HCT116 (cell line): ENCODE results near the gene R3HDM1. TPM values are rescaled to one million over a fixed set of nuclear protein-coding genes. Genes with fewer than 3 reads are reported as not detected.
"Not testable (repeated sequence)": the region's sequence is repeated elsewhere in the genome, so short reads cannot be mapped to it uniquely, and the experiment has no call there.

ENCODE experiments used
- ATAC-seq: fragments of 200-7000 bp; cut with Tn5 transposase; 2 replicates; pipeline ENCODE4 v1.9.1; 2020; ENCODE audit warnings: mild to moderate bottlenecking, moderate library complexity
- BruUV-seq: library from RNA; stranded (reverse); fragments of 400-500 nt; replicated peaks from 2 replicates; lab custom pipeline; 2021; lab: Mats Ljungman, UMichigan
- CTCF ChIA-PET: fragments of 300-600 bp; sonication (Branson Sonifier 250); formaldehyde crosslinking; loops from one replicate; lab custom pipeline; 2021; ENCODE audit warnings: antibody characterized with exemption; lab: Charles Lee
- POLR2A ChIA-PET: fragments of 300-600, 350-600 bp; sonication (Branson Sonifier 250); formaldehyde crosslinking; loops from one replicate; lab custom pipeline; 2021; ENCODE audit warnings: antibody characterized with exemption; lab: Charles Lee
- RAD21 ChIA-PET, 2 experiments: fragments of 300-600 bp; sonication (Branson Sonifier 250); formaldehyde crosslinking; loops; one replicate each; lab custom pipeline; 2023; ENCODE audit warnings: low total read pairs in 2 of 2; ENCODE audit not compliant: uncharacterized antibody in 2 of 2, unreplicated experiment in 2 of 2, low non-redundant PET in 1 of 2; lab: Charles Lee
- DNase-seq: peaks from one replicate; pipeline ENCODE4 v3.0.0-alpha.2; 2010; ENCODE audit warnings: low read depth, low spot score
- H2AFZ ChIP-seq: fragments of 200-600 bp; shearing (Covaris generic), sonication (generic); 2 replicates; pipeline ENCODE4 v1.6.1; 2017; ENCODE audit warnings: low read depth, mixed run types, mixed read lengths, antibody characterized with exemption, low read length; ENCODE audit not compliant: poor library complexity, severe bottlenecking
- H3K27ac ChIP-seq: 2 replicates; pipeline ENCODE4 v1.5.1; 2012; ENCODE audit warnings: low read depth, low read length
- H3K27me3 ChIP-seq: fragments of 200-600 bp; sonication (generic); 2 replicates; pipeline ENCODE4 v1.6.1; 2016; ENCODE audit warnings: mixed run types, low read length, mixed read lengths; ENCODE audit not compliant: insufficient read depth
- H3K36me3 ChIP-seq, 2 experiments: fragments of 200-500 bp in 1 of 2; fragments of 200-600 bp in 1 of 2; sonication (Bioruptor generic) in 1 of 2; sonication (generic) in 1 of 2; 2 replicates each; pipeline versions ENCODE4 v1.5.1 to v1.6.1; 2014 to 2016; ENCODE audit warnings: low read length in 2 of 2, inconsistent platforms in 1 of 2, mixed read lengths in 1 of 2, mixed run types in 1 of 2; ENCODE audit not compliant: insufficient read depth in 2 of 2, control insufficient read depth in 1 of 2
- H3K4me1 ChIP-seq, 2 experiments: fragments of 200-600 bp in 1 of 2; sonication (generic) in 1 of 2; 2 replicates each; pipeline versions ENCODE4 v1.5.1 to v1.6.1; 2012 to 2017; ENCODE audit warnings: low read length in 2 of 2, inconsistent platforms in 1 of 2, mild to moderate bottlenecking in 1 of 2, mixed read lengths in 1 of 2, mixed run types in 1 of 2, moderate library complexity in 1 of 2; ENCODE audit not compliant: insufficient read depth in 2 of 2, control insufficient read depth in 1 of 2
- H3K4me2 ChIP-seq: fragments of 200-600 bp; sonication (generic); 2 replicates; pipeline ENCODE4 v1.6.1; 2017; ENCODE audit warnings: mixed run types, low read length, mixed read lengths
- H3K4me3 ChIP-seq, 2 experiments: fragments of 200-600 bp in 1 of 2; sonication (generic) in 1 of 2; replicated peaks in 1 of 2; 2 replicates each; pipeline ENCODE4 v1.5.1; 2011 to 2016; ENCODE audit warnings: low read length in 2 of 2, control low read depth in 1 of 2, low read depth in 1 of 2, mild to moderate bottlenecking in 1 of 2, mixed read lengths in 1 of 2, mixed run types in 1 of 2
- H3K79me2 ChIP-seq: fragments of 200-600 bp; sonication (generic); 2 replicates; pipeline ENCODE4 v1.6.1; 2017; ENCODE audit warnings: mild to moderate bottlenecking, mixed run types, low read length, moderate library complexity, mixed read lengths; ENCODE audit not compliant: insufficient read depth
- H3K9ac ChIP-seq: fragments of 200-600 bp; sonication (generic); 2 replicates; pipeline ENCODE4 v1.6.1; 2016; ENCODE audit warnings: low read length, mixed read lengths
- H3K9me2 ChIP-seq: fragments of 200-600 bp; sonication (generic), shearing (Covaris generic); 2 replicates; pipeline ENCODE4 v1.6.1; 2017; ENCODE audit warnings: mixed run types, mild to moderate bottlenecking, moderate library complexity; ENCODE audit not compliant: insufficient read depth
- H3K9me3 ChIP-seq, 2 experiments: fragments of 200-500 bp in 1 of 2; fragments of 200-600 bp in 1 of 2; sonication (Bioruptor generic) in 1 of 2; sonication (generic) in 1 of 2; 2 replicates each; pipeline ENCODE4 v1.6.1; 2014 to 2017; ENCODE audit warnings: low read length in 2 of 2, mixed read lengths in 2 of 2, inconsistent platforms in 1 of 2, low read depth in 1 of 2, mild to moderate bottlenecking in 1 of 2, mixed run types in 1 of 2, moderate library complexity in 1 of 2; ENCODE audit not compliant: control insufficient read depth in 1 of 2, insufficient read depth in 1 of 2
- H4K20me1 ChIP-seq: fragments of 200-600 bp; sonication (generic), shearing (Covaris generic); 2 replicates; pipeline ENCODE4 v1.6.1; 2017; ENCODE audit warnings: mixed run types, mild to moderate bottlenecking, moderate library complexity; ENCODE audit not compliant: insufficient read depth
- ATF3 ChIP-seq: IDR thresholded peaks from 2 replicates; pipeline ENCODE4 v1.6.1; 2012
- CBX3 ChIP-seq: IDR thresholded peaks from 2 replicates; pipeline ENCODE4 v1.6.1; 2012; ENCODE audit warnings: low read depth
- EGR1 ChIP-seq: IDR thresholded peaks from 2 replicates; pipeline ENCODE4 v1.6.1; 2012; ENCODE audit warnings: low read depth
- ELF1 ChIP-seq: IDR thresholded peaks from 2 replicates; pipeline ENCODE4 v1.6.1; 2012; ENCODE audit warnings: low read depth, borderline replicate concordance
- EZH2phosphoT487 ChIP-seq: fragments of 200-600 bp; IDR thresholded peaks from 2 replicates; pipeline ENCODE4 v1.6.1; 2018; ENCODE audit warnings: antibody characterized with exemption, borderline replicate concordance
- JUND ChIP-seq: IDR thresholded peaks from 2 replicates; pipeline ENCODE4 v1.6.1; 2012
- POLR2A ChIP-seq: IDR thresholded peaks from 2 replicates; pipeline ENCODE4 v1.7.0; 2011; ENCODE audit warnings: borderline replicate concordance; ENCODE audit not compliant: insufficient read depth, insufficient read length; ENCODE audit errors: extremely low read depth
- POLR2AphosphoS5 ChIP-seq: IDR thresholded peaks from 2 replicates; pipeline ENCODE4 v1.6.1; 2011; ENCODE audit warnings: mild to moderate bottlenecking, low read depth, low read length, moderate library complexity
- RAD21 ChIP-seq: IDR thresholded peaks from 2 replicates; pipeline ENCODE4 v1.6.1; 2012; ENCODE audit warnings: low read depth, mild to moderate bottlenecking
- REST ChIP-seq: IDR thresholded peaks from 2 replicates; pipeline ENCODE4 v1.6.1; 2012; ENCODE audit warnings: low read depth
- SIN3A ChIP-seq: IDR thresholded peaks from 2 replicates; pipeline ENCODE4 v1.6.1; 2012; ENCODE audit warnings: low read depth
- SP1 ChIP-seq: IDR thresholded peaks from 2 replicates; pipeline ENCODE4 v1.6.1; 2012; ENCODE audit warnings: low read depth
- SRF ChIP-seq: IDR thresholded peaks from 2 replicates; pipeline ENCODE4 v1.6.1; 2012; ENCODE audit warnings: low read depth
- ZNF274 ChIP-seq: fragments of 200-500 bp; sonication (Bioruptor generic); IDR thresholded peaks from 2 replicates; pipeline ENCODE4 v1.6.1; 2014; ENCODE audit warnings: mild to moderate bottlenecking, low read depth, low read length, inconsistent platforms
- intact Hi-C: fragments of 100-400 bp; cut with micrococcal nuclease; formaldehyde crosslinking; loops from 2 replicates; pipeline ENCODE4 v1.10.0; 2022
- total RNA-seq: library from RNA; stranded (reverse); gene quantifications from one replicate; pipeline ENCODE4 v1.2.1, GENCODE V29; 2021; ENCODE audit not compliant: unreplicated experiment

The R3HDM1 gene
- total RNA-seq, 1 experiment from 2014 or later: 43.1 TPM

DNA sequence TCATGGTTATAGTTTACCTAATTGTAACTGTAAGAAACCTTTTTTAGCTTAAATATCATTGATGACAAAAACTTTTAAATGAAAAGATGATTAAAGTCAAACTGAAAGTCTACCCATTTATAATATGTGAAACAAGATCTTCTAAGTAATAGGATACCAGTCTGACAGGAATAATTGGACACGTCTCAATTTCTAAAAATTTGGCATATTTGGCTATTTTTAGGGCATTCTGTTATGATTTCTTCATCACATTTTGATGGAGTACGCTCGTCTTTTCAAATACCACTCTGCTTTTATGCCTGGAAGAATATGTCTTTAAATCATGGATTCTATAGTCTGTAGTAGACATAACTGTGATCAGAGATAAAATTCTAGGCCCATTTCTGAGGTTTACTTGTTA, 1.3 kb downstream of the R3HDM1 start (continued):
- TF ChIP-seq CBX3 (no peak), SIN3A (no peak), EGR1 (no peak), RAD21 (no peak), EZH2phosphoT487 (no peak), ELF1 (no peak), POLR2AphosphoS5 (no peak), ZNF274 (no peak), SP1 (no peak), POLR2A (no peak)

DNA sequence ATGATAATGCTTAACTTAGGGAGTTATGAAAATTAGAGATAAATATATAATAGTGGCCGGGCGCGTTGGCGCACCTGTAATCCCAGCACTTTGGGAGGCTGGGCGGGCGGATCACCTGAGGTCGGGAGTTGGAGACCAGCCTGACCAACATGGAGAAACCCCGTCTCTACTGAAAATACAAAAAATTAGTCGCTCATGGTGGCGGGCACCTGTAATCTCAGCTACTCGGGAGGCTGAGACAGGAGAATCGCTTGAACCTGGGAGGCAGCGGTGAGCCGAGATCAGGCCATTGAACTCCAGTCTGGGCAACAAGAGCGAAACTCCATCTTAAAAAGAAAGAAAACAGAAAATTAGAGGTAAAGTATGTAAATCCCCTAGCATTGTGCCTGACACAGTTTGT, 2.3 kb downstream of the R3HDM1 start:
- CTCF ChIA-PET, H3K9ac ChIP-seq, H3K4me3 ChIP-seq, H3K9me2 ChIP-seq, H2AFZ ChIP-seq, POLR2A ChIA-PET, H3K27ac ChIP-seq, ATAC-seq, H3K36me3 ChIP-seq, H3K27me3 ChIP-seq, RAD21 ChIA-PET, H3K4me2 ChIP-seq, BruUV-seq, H4K20me1 ChIP-seq, H3K9me3 ChIP-seq, DNase-seq: not testable (repeated sequence)
- intact Hi-C loops: loop anchor here (5.0 kb wide), 1 partner anchor 481 kb away; the partner anchor contains the start of gene RAB3GAP1
- Histone ChIP-seq H3K79me2 (peaks cover 85% of the 10 kb centered on the region), H3K4me1 (peaks cover 7 to 19% of the 10 kb centered on the region in 2 experiments)

DNA sequence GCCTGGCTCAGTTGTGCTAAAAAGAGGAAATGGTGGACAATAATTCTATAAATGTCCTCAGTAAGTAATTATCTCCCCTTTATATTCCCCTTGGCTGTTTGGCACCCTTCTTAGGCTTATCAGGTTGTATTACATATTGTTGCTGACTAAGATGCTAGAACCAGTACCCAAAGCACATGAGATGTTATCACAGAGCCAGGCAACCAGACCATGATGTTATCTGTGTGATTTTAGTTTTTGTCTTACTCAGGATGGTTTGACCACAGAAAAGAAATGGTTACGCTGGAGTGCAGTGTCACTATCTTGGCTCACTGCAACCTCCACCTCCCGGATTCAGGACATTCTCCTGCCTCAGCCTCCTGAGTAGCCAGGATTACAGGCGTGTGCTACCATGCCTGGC, 15.2 kb downstream of the R3HDM1 start:
- DNase-seq (no peak), ATAC-seq (no peak)
- H3K9ac ChIP-seq: no peak overlapping the region
- BruUV-seq: no TSS peak
- no peak overlapping the region for H2AFZ ChIP-seq
- no peak overlapping the region for H3K4me2 ChIP-seq
- RAD21 ChIA-PET: no interaction called here
- no peak overlapping the region for H3K27ac ChIP-seq
- H3K4me1 ChIP-seq: no peaks in the 10 kb centered on the region
- POLR2A ChIA-PET: no interaction called here
- intact Hi-C loops: no loop called here
- H3K4me3 ChIP-seq: no peak overlapping the region
- H4K20me1 ChIP-seq: peaks cover 2% of the 10 kb centered on the region; the same call in 1 of the 2 replicates
- TF ChIP-seq ATF3 (no peak), REST (no peak), SRF (no peak), JUND (no peak), EGR1 (no peak), POLR2A (no peak), SIN3A (no peak)
- no peaks in the 10 kb centered on the region for H3K27me3 ChIP-seq
- H3K9me2 ChIP-seq: no peaks in the 10 kb centered on the region
- H3K36me3 ChIP-seq: no peaks in the 10 kb centered on the region
- H3K9me3 ChIP-seq: no peaks in the 10 kb centered on the region
- H3K79me2 ChIP-seq: peaks cover 89% of the 10 kb centered on the region
- CTCF ChIA-PET: no interaction called here
